HepG2 (cell line): Measurements from ENCODE around the gene C5AR2. TPM values are rescaled to one million over a fixed set of nuclear protein-coding genes. Genes with fewer than 3 reads are reported as not detected.

Experiments
- ARID2 ChIP-seq: sonication (generic); formaldehyde crosslinking; IDR thresholded peaks from 2 replicates; pipeline ENCODE4 v1.8.1; 2022; ENCODE audit warnings: mild to moderate bottlenecking, missing genetic modification reagents, borderline replicate concordance
- ASH2L ChIP-seq: fragments of 300-600, 200-600 bp; sonication (generic); IDR thresholded peaks from 2 replicates; pipeline ENCODE4 v1.7.0; 2017; ENCODE audit warnings: low read depth, mild to moderate bottlenecking, moderate library complexity, mixed read lengths, low read length; ENCODE audit not compliant: insufficient read length
- CBX5 ChIP-seq: sonication (generic); formaldehyde crosslinking; IDR thresholded peaks from 2 replicates; pipeline ENCODE4 v1.4.0; 2020; ENCODE audit warnings: missing genetic modification reagents, borderline replicate concordance
- CHD4 ChIP-seq: fragments of 200-600 bp; sonication (generic); IDR thresholded peaks from 2 replicates; pipeline ENCODE4 v1.7.0; 2017; ENCODE audit warnings: mild to moderate bottlenecking, low read length, borderline replicate concordance
- ETS1 ChIP-seq: sonication (generic); formaldehyde crosslinking; IDR thresholded peaks from 2 replicates; pipeline ENCODE4 v1.4.0; 2020; ENCODE audit warnings: missing genetic modification reagents
- FOXP1 ChIP-seq, 2 experiments: fragments of 450-650 bp in 1 of 2; IDR thresholded peaks; 2 replicates each; pipeline ENCODE4 v1.6.1; 2017 to 2018; ENCODE audit warnings: antibody characterized with exemption in 1 of 2
- HOXA3 ChIP-seq: sonication (generic); formaldehyde crosslinking; IDR thresholded peaks from 2 replicates; pipeline ENCODE4 v1.5.0; 2020; ENCODE audit warnings: missing genetic modification reagents
- MYC ChIP-seq: sonication (generic); formaldehyde crosslinking; IDR thresholded peaks from 2 replicates; pipeline ENCODE4 v1.9.0; 2021; ENCODE audit warnings: missing genetic modification reagents, borderline replicate concordance
- NR2C2 ChIP-seq: sonication (generic); formaldehyde crosslinking; IDR thresholded peaks from 2 replicates; pipeline ENCODE4 v1.4.0; 2020; ENCODE audit warnings: missing genetic modification reagents, mild to moderate bottlenecking, moderate library complexity, borderline replicate concordance
- RAD21 ChIP-seq: fragments of 450-650 bp; formaldehyde crosslinking; IDR thresholded peaks from 2 replicates; pipeline ENCODE4 v1.5.0; 2020; ENCODE audit warnings: mild to moderate bottlenecking
- TOE1 ChIP-seq: sonication (generic); formaldehyde crosslinking; IDR thresholded peaks from 2 replicates; pipeline ENCODE4 v1.4.0; 2020; ENCODE audit warnings: mild to moderate bottlenecking, missing genetic modification reagents
- ZBTB25 ChIP-seq: IDR thresholded peaks from 2 replicates; pipeline ENCODE4 v1.6.1; 2018; ENCODE audit warnings: missing genetic modification reagents
- ZBTB40 ChIP-seq, 2 experiments: fragments of 450-650 bp in 1 of 2; sonication (generic) in 1 of 2; formaldehyde crosslinking in 1 of 2; IDR thresholded peaks; 2 replicates each; pipeline versions ENCODE4 v1.6.1 to v1.8.0; 2016 to 2022; ENCODE audit warnings: antibody characterized with exemption in 1 of 2, mild to moderate bottlenecking in 1 of 2, missing genetic modification reagents in 1 of 2
- ZEB1 ChIP-seq: IDR thresholded peaks from 2 replicates; pipeline ENCODE4 v1.6.1; 2012; ENCODE audit warnings: mild to moderate bottlenecking, low read depth, inconsistent platforms; ENCODE audit not compliant: insufficient replicate concordance
- ZFP37 ChIP-seq: sonication (generic); formaldehyde crosslinking; IDR thresholded peaks from 2 replicates; pipeline ENCODE4 v1.4.0; 2020; ENCODE audit warnings: missing genetic modification reagents, borderline replicate concordance
- ZNF282 ChIP-seq: fragments of 450-650 bp; IDR thresholded peaks from 2 replicates; pipeline ENCODE4 v1.6.1; 2018; ENCODE audit not compliant: partially characterized antibody
- ZNF343 ChIP-seq: sonication (generic); formaldehyde crosslinking; IDR thresholded peaks from 2 replicates; pipeline ENCODE4 v1.4.0; 2020; ENCODE audit warnings: mild to moderate bottlenecking, missing genetic modification reagents
- ZNF772 ChIP-seq: sonication (generic); formaldehyde crosslinking; IDR thresholded peaks from 2 replicates; pipeline ENCODE4 v1.5.0; 2020; ENCODE audit warnings: mild to moderate bottlenecking, missing genetic modification reagents
- polyA plus RNA-seq, 8 experiments: library from polyadenylated mRNA; depleted of rRNA in 3 of 8; stranded (reverse) in 7 of 8; unstranded in 1 of 8; fragments of >200 nt; fragmentation: Illumina TruSeq in 4 of 8; extraction: Trizol in 4 of 8; gene quantifications; 2 replicates each; pipeline versions ENCODE4 v1.2.1 to v1.2.3, GENCODE V29; 2011 to 2016; ENCODE audit warnings: low read depth in 4 of 8, missing spikeins in 1 of 8, mixed read lengths in 1 of 8; ENCODE audit not compliant: insufficient read depth in 1 of 8
- total RNA-seq, 5 experiments: library from RNA; depleted of rRNA; stranded (reverse); fragments of >200 nt; fragmentation: Illumina TruSeq; extraction: Trizol; gene quantifications; 2 replicates each; pipeline ENCODE4 v1.2.3, GENCODE V29; 2016; ENCODE audit warnings: low read depth in 1 of 5

Gene C5AR2
- total and polyA plus RNA-seq, 2 of the 13 experiments (the other 11 are each of a cell fraction or from before 2014, with no cell fraction given) = 0.09 to 0.24 TPM

- TF ChIP-seq ZBTB40 (IDR thresholded peaks at IDR 0.05) = no peak
- peak; percentile 76; the same call in 1 of the 2 replicates for TF ChIP-seq ZBTB40 (CRISPR knock-in tag; IDR thresholded peaks at IDR 0.05)
- TF ChIP-seq CHD4 = 0 out of 2 replicates have a peak, but pooled peaks have one; percentile 41
- TF ChIP-seq ZFP37 (CRISPR knock-in tag) = no peak
- peak; percentile 60 for TF ChIP-seq MYC (CRISPR knock-in tag)
- TF ChIP-seq TOE1 (CRISPR knock-in tag) = no peak
- no peak for TF ChIP-seq RAD21
- 0 out of 2 replicates have a peak, but pooled peaks have one; percentile 33 for TF ChIP-seq ZBTB25 (CRISPR knock-in tag)
- TF ChIP-seq ZNF282 = no peak
- peak; percentile 84 for TF ChIP-seq ZEB1
- peak; percentile 92; the same call in 1 of the 2 replicates for TF ChIP-seq CBX5 (CRISPR knock-in tag)
- TF ChIP-seq NR2C2 = peak; percentile 76
- TF ChIP-seq ARID2 (CRISPR knock-in tag) = no peak
- TF ChIP-seq ASH2L = peak; percentile 64
- TF ChIP-seq HOXA3 (CRISPR knock-in tag) = peak; percentile 99
- TF ChIP-seq ETS1 = no peak
- TF ChIP-seq FOXP1 (IDR thresholded peaks at IDR 0.05) = no peak
- TF ChIP-seq FOXP1 (CRISPR knock-in tag; IDR thresholded peaks at IDR 0.05) = peak; percentile 72; the same call in 1 of the 2 replicates
- TF ChIP-seq ZNF343 (CRISPR knock-in tag) = no peak
- TF ChIP-seq ZNF772 (CRISPR knock-in tag) = peak; percentile 87
These were observed 16.7 kb upstream of the C5AR2 start (continued) for GRCh38 chr19:47315125-47315821.
